Measurements from ENCODE around the gene PDLIM5.
"Not testable (repeated sequence)": the region's sequence is repeated elsewhere in the genome, so short reads cannot be mapped to it uniquely, and the experiment has no call there.

Gene PDLIM5

GRCh38 chr4:94469221-94469784 lies 17.6 kb downstream of the PDLIM5 start:
- no peak for TF ChIP-seq CTCF (IDR thresholded peaks at IDR 0.05; ENCODE audit: low read depth, low read length)
- H3K4me3 ChIP-seq (ENCODE audit: low read depth, low read length), result no peak overlapping the region

GRCh38 chr4:94470132-94470531 lies 18.4 kb downstream of the PDLIM5 start:
- TF ChIP-seq CTCF (IDR thresholded peaks at IDR 0.05; ENCODE audit: low read depth, low read length), result no peak
- H3K4me3 ChIP-seq (ENCODE audit: low read depth, low read length), result no peak overlapping the region

- not testable (repeated sequence) for H3K4me3 ChIP-seq (ENCODE audit: low read depth, low read length)
Measured at GRCh38 chr4:94470782-94471181, 19.0 kb downstream of the PDLIM5 start.

- no peak for TF ChIP-seq CTCF (IDR thresholded peaks at IDR 0.05; ENCODE audit: low read depth, low read length)
- no peak overlapping the region for H3K4me3 ChIP-seq (ENCODE audit: low read depth, low read length)
Measured at GRCh38 chr4:94472056-94472826, 20.5 kb downstream of the PDLIM5 start.

- TF ChIP-seq CTCF (IDR thresholded peaks at IDR 0.05; ENCODE audit: low read depth, low read length), result no peak
- H3K4me3 ChIP-seq (ENCODE audit: low read depth, low read length), result no peak overlapping the region
Measured at GRCh38 chr4:94475050-94475449, 23.3 kb downstream of the PDLIM5 start.

GRCh38 chr4:94475794-94476193 lies 24.1 kb downstream of the PDLIM5 start:
- TF ChIP-seq CTCF (IDR thresholded peaks at IDR 0.05; ENCODE audit: low read depth, low read length), result no peak
- no peak overlapping the region for H3K4me3 ChIP-seq (ENCODE audit: low read depth, low read length)

- H3K4me3 ChIP-seq (ENCODE audit: low read depth, low read length), result no peak overlapping the region
- TF ChIP-seq CTCF (IDR thresholded peaks at IDR 0.05; ENCODE audit: low read depth, low read length), result no peak
Measured at GRCh38 chr4:94477227-94477626, 25.5 kb downstream of the PDLIM5 start.

GRCh38 chr4:94478805-94479204 lies 27.1 kb downstream of the PDLIM5 start:
- not testable (repeated sequence) for H3K4me3 ChIP-seq (ENCODE audit: low read depth, low read length)

All from WI38 (cell line).